Left lung (tissue), 10 donors: ENCODE results near the gene STX3. TPM values are rescaled to one million over a fixed set of nuclear protein-coding genes. Genes with fewer than 3 reads are reported as not detected.
"Not testable (repeated sequence)": the region's sequence is repeated elsewhere in the genome, so short reads cannot be mapped to it uniquely, and the experiment has no call there.

Experiments used
- ATAC-seq: fragments of 200-7000 bp; cut with Tn5 transposase; one replicate; pipeline ENCODE4 v1.9.1; 2020; ENCODE audit warnings: moderate library complexity
- DNase-seq, 4 donors: peaks; one replicate each; pipeline ENCODE4 v3.0.0-alpha.2; 2013 to 2020
- H3K27ac ChIP-seq, 2 donors: fragments of 200-600 bp; sonication (generic) in 1 of 2; one replicate each; pipeline versions ENCODE4 v1.5.0 to v1.8.0; 2020 to 2021
- H3K27me3 ChIP-seq, 2 donors: fragments of 200-600 bp; sonication (generic) in 1 of 2; one replicate each; pipeline versions ENCODE4 v1.5.0 to v1.8.0; 2020 to 2021
- H3K36me3 ChIP-seq, 2 donors: fragments of 200-600 bp; sonication (generic) in 1 of 2; one replicate each; pipeline versions ENCODE4 v1.5.0 to v1.8.0; 2020 to 2021
- H3K4me1 ChIP-seq, 2 donors: fragments of 200-600 bp; one replicate each; pipeline ENCODE4 v1.8.0; 2021
- H3K4me3 ChIP-seq, 2 donors: fragments of 200-600 bp; sonication (generic) in 1 of 2; one replicate each; pipeline versions ENCODE4 v1.5.0 to v1.8.0; 2020 to 2021; ENCODE audit warnings: mild to moderate bottlenecking in 1 of 2
- H3K9me3 ChIP-seq, 2 donors: fragments of 200-600 bp; sonication (generic) in 1 of 2; one replicate each; pipeline versions ENCODE4 v1.5.0 to v1.8.0; 2020 to 2021
- intact Hi-C, 2 donors: fragments of 100-400 bp; cut with DNase I; formaldehyde crosslinking; loops; one replicate each; pipeline versions ENCODE4 v1.11.2 to v1.14.2; 2022
- polyA plus RNA-seq, 6 donors: library from polyadenylated mRNA; unstranded; fragments of 120-200 nt; gene quantifications; one replicate each; pipeline ENCODE4 v1.2.1, GENCODE V29; 2013; ENCODE audit not compliant: insufficient read length in 6 of 6
- total RNA-seq, 2 donors: library from RNA; stranded (reverse); fragmentation: NEBNext Ultra II Directional; extraction: Animal tissue kit (Norgen Biotek cat#: 25700); gene quantifications; one replicate each; pipeline ENCODE4 v1.2.1, GENCODE V29; 2021
- TF ChIP-seq, protein P1 (sequence below), 2 donors: fragments of 200-600 bp; sonication (generic) in 1 of 2; IDR thresholded peaks; one replicate each; pipeline versions ENCODE4 v1.5.0 to v1.8.0; 2021; ENCODE audit warnings: antibody characterized with exemption in 2 of 2
- donor health status: DM: no; HTN: yes; CAD: no.
- donor health status: DM: no; HTN: no; CAD: no.

STX3 gene
- total and polyA plus RNA-seq, 8 donors, result 26.8 to 66.7 (median 31.2) TPM

DNA sequence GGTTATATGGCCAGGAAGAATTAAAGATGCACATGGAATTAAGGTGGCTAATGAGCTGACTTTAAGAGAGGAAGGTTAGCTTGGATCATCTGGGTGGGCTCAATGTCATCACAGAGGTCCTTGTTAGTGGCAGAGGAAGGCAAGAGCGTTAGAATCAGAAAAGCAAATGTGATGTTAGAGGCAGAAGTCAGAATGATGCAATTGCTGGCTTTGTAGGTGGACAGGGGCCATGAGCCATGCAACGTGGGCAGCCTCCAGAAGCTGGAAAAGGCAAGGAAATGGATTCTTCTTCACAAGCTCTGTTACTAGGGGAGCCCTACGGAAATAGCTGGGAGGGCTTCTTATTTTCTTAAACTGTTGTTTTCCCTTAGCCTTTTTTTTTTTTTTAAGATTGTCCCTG lies 92.5 kb downstream of the STX3 start:
- H3K9me3 ChIP-seq, result no peaks in the 10 kb centered on the region
- DNase-seq, result no peak
- H3K27me3 ChIP-seq, result no peaks in the 10 kb centered on the region
- H3K4me3 ChIP-seq, result no peak overlapping the region
- intact Hi-C loops, result no loop called here
- H3K4me1 ChIP-seq, result no peaks in the 10 kb centered on the region
- TF ChIP-seq, protein P1, sequence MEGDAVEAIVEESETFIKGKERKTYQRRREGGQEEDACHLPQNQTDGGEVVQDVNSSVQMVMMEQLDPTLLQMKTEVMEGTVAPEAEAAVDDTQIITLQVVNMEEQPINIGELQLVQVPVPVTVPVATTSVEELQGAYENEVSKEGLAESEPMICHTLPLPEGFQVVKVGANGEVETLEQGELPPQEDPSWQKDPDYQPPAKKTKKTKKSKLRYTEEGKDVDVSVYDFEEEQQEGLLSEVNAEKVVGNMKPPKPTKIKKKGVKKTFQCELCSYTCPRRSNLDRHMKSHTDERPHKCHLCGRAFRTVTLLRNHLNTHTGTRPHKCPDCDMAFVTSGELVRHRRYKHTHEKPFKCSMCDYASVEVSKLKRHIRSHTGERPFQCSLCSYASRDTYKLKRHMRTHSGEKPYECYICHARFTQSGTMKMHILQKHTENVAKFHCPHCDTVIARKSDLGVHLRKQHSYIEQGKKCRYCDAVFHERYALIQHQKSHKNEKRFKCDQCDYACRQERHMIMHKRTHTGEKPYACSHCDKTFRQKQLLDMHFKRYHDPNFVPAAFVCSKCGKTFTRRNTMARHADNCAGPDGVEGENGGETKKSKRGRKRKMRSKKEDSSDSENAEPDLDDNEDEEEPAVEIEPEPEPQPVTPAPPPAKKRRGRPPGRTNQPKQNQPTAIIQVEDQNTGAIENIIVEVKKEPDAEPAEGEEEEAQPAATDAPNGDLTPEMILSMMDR (IDR thresholded peaks at IDR 0.05), result no peak
- no peak for ATAC-seq
- H3K36me3 ChIP-seq, result no peaks in the 10 kb centered on the region
- H3K27ac ChIP-seq, result no peak overlapping the region

DNA sequence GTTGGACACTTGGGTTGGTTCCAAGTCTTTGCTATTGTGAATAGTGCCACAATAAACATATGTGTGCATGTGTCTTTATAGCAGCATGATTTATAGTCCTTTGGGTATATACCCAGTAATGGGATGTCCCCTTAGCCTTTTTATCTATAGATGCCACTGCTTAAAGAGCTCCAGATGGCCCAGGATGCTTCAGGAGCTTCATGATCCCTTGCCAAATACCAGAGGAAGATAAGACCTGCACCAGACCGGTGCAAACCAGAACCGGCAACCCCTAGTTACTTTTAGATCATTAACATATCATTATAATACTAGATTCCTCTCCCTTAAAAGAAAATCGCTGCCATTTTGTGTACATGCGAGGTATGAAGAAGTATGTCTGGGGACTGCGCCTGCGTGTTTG lies 93.3 kb downstream of the STX3 start:
- H3K27me3 ChIP-seq, DNase-seq, intact Hi-C loops, H3K4me3 ChIP-seq, ATAC-seq, H3K9me3 ChIP-seq, H3K36me3 ChIP-seq, H3K4me1 ChIP-seq: not testable (repeated sequence)
- H3K27ac ChIP-seq, result peak overlapping the region in 1 of 2 donors; percentile 57

DNA sequence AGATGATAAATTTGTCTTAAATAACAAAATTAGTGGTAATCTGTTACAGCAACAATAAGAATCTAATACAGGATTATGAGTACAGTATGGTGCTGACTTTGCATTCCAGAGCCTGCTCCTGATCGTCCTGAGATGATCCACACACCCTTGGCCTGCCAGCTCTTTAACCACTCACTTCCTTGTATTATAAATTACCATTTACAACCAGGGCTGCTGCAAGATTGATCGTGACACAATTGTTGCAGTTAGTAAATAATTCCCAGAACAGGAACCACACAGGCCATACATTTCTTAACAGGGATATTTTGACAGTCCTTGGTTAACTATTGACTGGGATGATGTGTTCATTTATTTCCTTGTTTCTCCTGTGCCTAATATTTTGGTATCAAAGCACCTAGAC lies 94.0 kb downstream of the STX3 start:
- Histone ChIP-seq H3K4me1 (no peaks in the 10 kb centered on the region), H3K4me3 (no peak overlapping the region), H3K27ac (peak overlapping the region in 1 of 2 donors; percentile 57), H3K36me3 (no peaks in the 10 kb centered on the region), H3K27me3 (no peaks in the 10 kb centered on the region), H3K9me3 (no peaks in the 10 kb centered on the region)
- no peak for ATAC-seq
- intact Hi-C loops, result no loop called here
- DNase-seq, result no peak
- TF ChIP-seq, protein P1 (IDR thresholded peaks at IDR 0.05), result no peak

DNA sequence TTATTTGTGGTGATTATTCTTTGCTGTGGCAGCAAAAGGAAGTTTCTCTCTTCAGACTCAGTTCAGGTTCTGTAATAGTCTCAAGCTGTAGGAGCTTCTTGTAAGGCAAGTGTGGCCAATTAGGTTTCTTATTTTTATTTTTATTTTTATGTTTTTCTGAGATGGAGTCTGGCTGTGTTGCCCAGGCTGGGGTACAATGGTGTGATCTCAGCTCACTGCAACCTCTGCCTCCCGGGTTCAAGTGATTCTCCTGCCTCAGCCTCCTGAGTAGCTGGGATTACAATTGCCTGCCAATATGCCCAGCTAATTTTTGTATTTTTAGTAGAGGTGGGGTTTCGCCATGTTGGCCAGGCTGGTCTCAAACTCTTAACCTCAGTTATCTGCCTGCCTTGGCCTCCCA lies 94.4 kb downstream of the STX3 start:
- intact Hi-C loops, H3K9me3 ChIP-seq, H3K36me3 ChIP-seq, DNase-seq, H3K4me1 ChIP-seq, ATAC-seq, H3K4me3 ChIP-seq, H3K27me3 ChIP-seq: not testable (repeated sequence)
- H3K27ac ChIP-seq, result peak overlapping the region in 1 of 2 donors; percentile 57

DNA sequence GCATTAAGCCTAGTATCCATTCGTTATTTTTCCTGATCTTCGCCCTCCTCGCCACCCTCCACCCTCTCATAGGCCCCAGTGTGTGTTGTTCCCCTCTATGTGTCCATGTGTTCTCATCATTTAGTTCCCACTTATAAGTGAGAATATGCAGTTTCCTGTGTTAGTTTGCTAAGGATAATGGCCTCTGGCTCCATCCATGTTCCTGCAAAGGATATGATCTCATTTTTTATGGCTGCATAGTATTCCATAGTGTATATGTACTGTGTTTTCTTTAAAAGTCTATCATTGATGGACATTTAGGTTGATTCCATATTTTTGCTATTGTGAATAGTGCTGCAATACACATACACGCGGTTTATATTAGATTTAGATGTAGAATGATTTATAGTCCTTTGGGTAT lies 96.2 kb downstream of the STX3 start:
- H3K9me3 ChIP-seq, H3K4me3 ChIP-seq, ATAC-seq, H3K27ac ChIP-seq, DNase-seq, H3K4me1 ChIP-seq, H3K27me3 ChIP-seq, H3K36me3 ChIP-seq, intact Hi-C loops: not testable (repeated sequence)

DNA sequence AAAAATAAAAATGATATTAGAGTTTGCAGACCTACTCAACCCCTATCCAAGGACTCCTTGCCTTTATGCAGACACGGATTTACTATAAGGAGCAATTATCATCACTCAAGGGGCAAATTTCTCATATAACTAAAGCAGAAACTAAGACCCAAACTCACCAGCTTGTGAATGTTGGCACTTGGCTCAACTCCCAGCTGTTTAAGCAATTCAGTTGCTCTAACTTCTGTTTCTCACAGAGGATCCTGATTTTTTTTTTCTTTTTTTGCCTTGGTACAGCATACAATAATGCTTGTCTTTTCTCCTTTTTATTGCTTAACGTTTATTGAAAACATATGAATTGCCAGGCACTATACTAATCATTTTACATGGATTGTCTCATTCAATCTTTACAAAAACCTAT lies 99.7 kb downstream of the STX3 start:
- Histone ChIP-seq H3K9me3 (no peaks in the 10 kb centered on the region), H3K27ac (no peak overlapping the region), H3K36me3 (no peaks in the 10 kb centered on the region), H3K4me3 (no peak overlapping the region), H3K27me3 (no peaks in the 10 kb centered on the region), H3K4me1 (no peaks in the 10 kb centered on the region)
- intact Hi-C loops, result no loop called here
- TF ChIP-seq, protein P1 (IDR thresholded peaks at IDR 0.05), result no peak
- DNase-seq, result no peak
- ATAC-seq, result no peak

Other genes with a start within 250 kb of the STX3 start
- not detected for gene OR4D9, start 243.8 kb upstream of the STX3 start, total RNA-seq
- gene OR4D9, start 243.8 kb upstream of the STX3 start, polyA plus RNA-seq, result under 1 TPM; 0.03 to 0.06 (median 0.05) TPM
- 10 to 100 TPM; 39.4 to 40.8 TPM for gene OSBP, start 139.6 kb upstream of the STX3 start, total RNA-seq
- gene OSBP, start 139.6 kb upstream of the STX3 start, polyA plus RNA-seq, result 10 to 100 TPM; 40.0 to 45.7 (median 43.9) TPM
- gene PATL1, start 86.3 kb upstream of the STX3 start, total RNA-seq, result 10 to 100 TPM; 27.8 to 42.6 TPM
- 10 to 100 TPM; 36.8 to 45.0 (median 41.0) TPM for gene PATL1, start 86.3 kb upstream of the STX3 start, polyA plus RNA-seq
- not detected for gene OR10V1, start 41.5 kb upstream of the STX3 start, total RNA-seq
- not detected for gene OR10V1, start 41.5 kb upstream of the STX3 start, polyA plus RNA-seq
- gene MRPL16, start 55.4 kb downstream of the STX3 start, total RNA-seq, result 10 to 100 TPM; 32.9 to 35.6 TPM
- 10 to 100 TPM; 49.6 to 56.5 (median 52.6) TPM for gene MRPL16, start 55.4 kb downstream of the STX3 start, polyA plus RNA-seq
- gene CBLIF, start 90.1 kb downstream of the STX3 start, total RNA-seq, result not detected
- under 1 TPM in 1 of 6 donors, not detected in 5; 0.24 TPM for gene CBLIF, start 90.1 kb downstream of the STX3 start, polyA plus RNA-seq
- 1 to 10 TPM in 1 of 2 donors, under 1 TPM in 1; 0.44 to 1.8 TPM for gene TCN1, start 111.1 kb downstream of the STX3 start, total RNA-seq
- gene TCN1, start 111.1 kb downstream of the STX3 start, polyA plus RNA-seq, result under 1 TPM in 4 of 6 donors, not detected in 2; 0.10 to 0.40 (median 0.29) TPM
- gene OOSP3, start 123.4 kb downstream of the STX3 start, total RNA-seq, result not detected
- gene OOSP3, start 123.4 kb downstream of the STX3 start, polyA plus RNA-seq, result not detected
- not detected for gene OOSP1, start 183.1 kb downstream of the STX3 start, total RNA-seq
- gene OOSP1, start 183.1 kb downstream of the STX3 start, polyA plus RNA-seq, result under 1 TPM in 2 of 6 donors, not detected in 4; 0.27 to 0.31 TPM
- not detected for gene OOSP4A, start 208.7 kb downstream of the STX3 start, total RNA-seq
- gene OOSP4A, start 208.7 kb downstream of the STX3 start, polyA plus RNA-seq, result not detected